A204.1 (cell line): ENCODE results near the gene MYCBP.

ENCODE experiments used
- FAIRE-seq: peaks from 2 replicates; lab custom pipeline; 2012; peaks lifted over from hg19 to GRCh38; lab: Jason Lieb, UNC

MYCBP gene

DNA sequence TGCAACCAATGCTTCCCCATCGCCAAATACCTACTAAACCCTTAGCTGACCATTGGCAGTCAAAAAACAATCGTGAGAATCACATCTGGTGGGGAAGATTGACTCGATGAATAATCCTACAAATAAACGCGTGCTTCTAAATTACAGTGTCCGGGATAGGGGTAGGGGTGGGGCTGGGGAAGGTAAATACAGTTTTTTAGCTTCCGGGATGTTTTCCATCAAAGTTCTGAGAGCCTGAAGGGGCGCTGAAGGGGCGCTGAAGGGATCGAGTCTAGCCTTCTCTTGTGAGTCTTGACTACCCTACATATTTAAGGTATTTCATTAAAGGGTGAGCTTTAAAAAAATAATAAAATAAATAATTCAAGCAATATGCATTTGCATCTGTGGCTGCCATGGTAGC is 54.1 kb downstream of the MYCBP start:
- FAIRE-seq = no peak

DNA sequence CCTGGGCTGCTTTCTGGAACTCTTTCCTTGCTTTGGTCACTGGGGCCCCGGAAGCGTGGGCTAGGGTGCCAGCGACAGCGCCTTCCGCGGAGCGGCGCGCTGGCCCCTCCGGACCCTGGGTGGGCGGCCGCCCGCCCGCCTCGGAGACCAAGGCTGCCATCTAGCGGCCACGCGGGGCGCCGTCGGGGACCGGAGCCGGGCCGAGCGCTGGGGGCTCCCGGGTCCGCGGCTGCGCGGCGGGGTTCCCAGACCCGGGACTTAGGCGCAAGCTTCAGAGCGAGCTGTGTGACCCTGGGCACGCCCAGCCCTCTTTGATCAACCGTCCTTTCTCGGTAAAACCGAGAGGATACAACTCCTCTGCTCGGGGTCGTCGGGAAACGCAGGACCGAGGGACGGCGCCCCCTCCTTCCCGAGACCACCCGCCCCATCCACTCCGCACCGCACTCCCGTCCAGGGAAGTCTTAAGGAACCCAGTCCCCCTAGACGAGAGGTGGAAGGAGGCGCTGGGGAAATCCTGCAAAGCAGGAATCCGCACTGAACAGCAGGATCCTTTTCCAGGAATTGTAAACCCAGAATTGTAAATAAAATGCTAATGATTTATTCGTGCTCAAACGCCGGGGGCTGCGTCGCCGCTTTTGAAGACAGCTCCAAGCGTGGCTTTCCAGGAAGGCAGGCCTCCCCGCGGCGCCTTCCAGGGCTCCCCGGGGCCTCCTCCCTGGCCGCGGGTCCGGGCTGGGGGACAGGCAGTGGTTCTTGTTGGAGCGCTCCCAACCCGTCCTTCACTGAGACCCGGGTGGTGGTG is 54.8 kb downstream of the MYCBP start:
- no peak for FAIRE-seq

DNA sequence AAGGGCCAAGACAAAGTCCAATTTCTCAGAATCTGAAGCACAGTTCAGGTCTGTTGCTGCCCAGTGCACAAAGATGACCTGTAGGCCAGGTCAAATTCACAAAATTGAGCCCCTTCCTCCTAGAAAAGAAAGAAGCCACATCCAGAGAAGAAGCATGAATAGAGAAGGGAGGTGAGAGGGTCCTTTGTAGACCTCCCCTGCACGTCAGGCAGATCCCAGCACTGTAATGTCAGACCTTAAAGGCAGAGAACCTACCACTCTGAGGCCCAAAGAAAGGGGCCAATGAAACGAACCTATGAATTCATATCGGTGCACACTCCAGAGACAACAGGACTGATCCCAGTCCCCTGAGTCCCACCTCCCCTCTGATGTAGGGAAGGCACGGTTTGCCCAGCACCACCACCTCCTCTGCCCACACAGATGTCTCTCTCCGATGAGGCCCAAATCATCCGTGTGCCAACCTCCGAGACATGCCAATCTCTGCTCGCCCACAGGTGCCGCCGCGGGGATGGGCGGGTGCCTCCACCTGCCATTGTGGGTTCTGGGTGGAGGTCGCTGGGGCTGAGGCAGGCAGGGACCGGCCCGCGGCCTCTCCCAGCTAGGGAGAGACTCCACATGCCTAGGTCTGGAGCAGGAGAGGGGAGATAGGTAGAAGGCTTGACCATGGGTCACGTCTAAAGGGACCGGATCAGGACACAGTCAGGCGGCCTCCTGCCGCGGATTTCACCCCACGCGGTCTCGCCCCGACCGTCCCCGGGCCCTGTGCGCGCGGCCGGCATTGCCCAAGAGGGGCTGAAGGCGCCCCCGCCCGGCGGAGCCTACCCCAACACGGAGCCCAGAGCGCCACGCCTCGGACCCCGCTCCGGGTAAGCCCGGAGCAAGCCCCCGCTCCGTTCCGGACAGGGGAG is 55.6 kb downstream of the MYCBP start:
- no peak for FAIRE-seq

DNA sequence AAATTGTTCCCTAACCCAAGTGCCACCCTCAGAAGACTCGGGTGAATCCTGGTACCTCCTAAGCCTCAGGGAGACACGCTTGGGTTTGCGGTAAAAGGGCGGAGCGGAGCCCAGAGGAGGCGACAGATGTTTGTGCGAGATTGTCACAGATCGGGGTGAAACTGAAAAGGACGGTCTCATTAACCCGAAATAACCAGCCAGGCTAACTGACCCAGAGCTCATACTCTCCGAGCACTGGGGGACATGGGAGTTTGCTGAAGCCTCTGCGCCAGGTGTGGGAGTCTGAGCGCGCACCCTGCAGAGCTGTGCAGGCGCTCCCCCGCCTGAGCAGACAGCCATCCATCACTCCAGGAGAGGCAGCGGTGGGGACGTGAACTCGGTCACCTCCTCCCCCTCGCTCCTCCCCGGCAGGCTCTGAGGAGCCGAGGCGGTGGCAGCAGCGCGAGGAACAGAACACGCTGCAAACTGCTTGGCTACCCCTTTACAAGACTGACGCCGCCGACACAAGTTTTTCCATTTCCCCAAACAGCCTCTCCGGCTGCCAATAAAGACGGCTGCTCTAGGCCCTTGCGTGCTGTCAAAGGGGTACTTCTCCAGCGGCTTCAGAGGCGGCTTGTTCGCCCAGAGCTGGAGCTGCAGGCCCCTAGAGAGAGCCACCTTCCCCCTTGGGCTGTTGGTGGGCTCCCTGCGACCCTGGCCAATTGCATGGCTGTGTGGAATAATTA is 57.1 kb downstream of the MYCBP start:
- no peak for FAIRE-seq

DNA sequence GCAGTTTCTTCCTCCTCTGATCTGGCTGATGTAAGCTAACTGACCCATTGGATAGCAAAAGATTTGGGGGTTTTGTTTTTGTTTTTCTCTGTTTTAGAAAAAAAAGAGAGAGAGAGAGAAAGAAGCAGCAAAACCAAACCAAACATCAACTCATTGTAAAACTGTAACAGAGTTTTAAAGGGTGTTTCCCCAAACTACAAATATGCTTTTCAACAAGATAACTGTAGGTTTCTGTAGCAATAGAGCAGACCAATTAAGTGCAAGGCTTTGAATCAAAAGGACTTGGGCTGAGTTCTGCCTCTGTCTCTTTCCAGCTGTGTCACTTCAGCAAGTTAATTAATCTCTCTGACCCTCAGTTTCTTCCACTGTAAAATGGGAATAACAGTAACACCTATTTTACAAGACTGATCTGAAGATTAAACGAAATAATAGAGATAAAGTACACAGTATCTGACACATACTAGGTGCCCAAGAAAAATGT is 58.1 kb downstream of the MYCBP start:
- FAIRE-seq = no peak

DNA sequence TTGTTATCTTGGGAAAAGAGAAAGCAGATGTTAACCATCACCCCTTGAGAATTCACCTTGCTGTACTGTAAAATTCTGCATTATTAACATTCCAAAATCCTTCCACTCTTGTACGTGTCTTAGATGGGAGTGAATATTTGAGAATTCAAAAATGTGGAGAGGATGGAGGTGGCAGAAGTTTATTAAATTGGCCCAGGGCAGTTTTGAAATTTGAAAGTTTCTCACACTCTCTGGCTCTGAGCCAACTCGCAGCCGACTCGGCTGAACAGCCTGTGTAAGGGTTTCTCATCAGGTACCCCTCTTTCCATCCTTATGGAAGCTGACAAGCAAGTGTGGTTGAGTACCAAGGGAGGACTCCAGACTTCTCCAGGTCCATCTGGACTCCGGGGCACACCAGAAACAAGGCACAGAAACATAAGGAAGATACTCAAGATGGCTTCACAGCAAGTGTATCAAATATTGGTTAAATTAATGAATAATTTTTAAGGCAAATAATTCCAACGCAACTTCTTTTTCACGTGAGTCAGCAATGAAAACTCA is 58.6 kb downstream of the MYCBP start:
- FAIRE-seq = no peak

DNA sequence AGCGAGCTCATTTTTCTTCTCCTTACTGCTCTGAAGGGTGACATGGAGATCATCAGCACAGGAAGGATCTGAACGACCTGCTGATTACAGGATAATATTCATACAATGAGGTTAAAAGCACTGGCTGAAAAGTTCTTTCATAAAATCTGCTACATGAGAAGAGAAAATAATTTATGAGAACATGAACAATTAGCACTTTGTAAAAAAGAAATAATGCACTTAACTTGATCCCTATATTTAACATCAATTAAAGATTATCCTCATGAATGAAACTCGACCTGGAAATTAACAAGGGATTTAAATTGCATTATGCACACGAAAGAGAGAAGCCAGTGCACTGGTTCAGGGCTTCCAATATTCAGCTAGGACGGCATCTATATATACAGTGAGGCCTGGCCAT is 60.2 kb downstream of the MYCBP start:
- FAIRE-seq = no peak
